GM12864 (cell line): ENCODE results near the gene DDOST.
"Not testable (repeated sequence)": the region's sequence is repeated elsewhere in the genome, so short reads cannot be mapped to it uniquely, and the experiment has no call there.

Experiments
- DNase-seq: peaks from one replicate; pipeline ENCODE4 v3.0.0-alpha.2; 2011; ENCODE audit warnings: low read depth
- H3K4me3 ChIP-seq: 2 replicates; pipeline ENCODE4 v1.5.1; 2011; ENCODE audit warnings: mild to moderate bottlenecking, low read depth, low read length, control low read depth
- CTCF ChIP-seq: IDR thresholded peaks from 2 replicates; pipeline ENCODE4 v1.5.1; 2011; ENCODE audit warnings: low read depth, mild to moderate bottlenecking, moderate library complexity, low read length, control low read depth, inconsistent platforms; ENCODE audit errors: missing control alignments

Gene DDOST

GRCh38 chr1:20684050-20684620 is 23.0 kb upstream of the DDOST start:
- no peak for DNase-seq
- H3K4me3 ChIP-seq = no peak overlapping the region
- no peak for TF ChIP-seq CTCF

GRCh38 chr1:20683614-20684013 is 22.4 kb upstream of the DDOST start:
- no peak for DNase-seq
- no peak for TF ChIP-seq CTCF
- no peak overlapping the region for H3K4me3 ChIP-seq

GRCh38 chr1:20682571-20683236 is 21.5 kb upstream of the DDOST start:
- TF ChIP-seq CTCF = no peak
- H3K4me3 ChIP-seq = no peak overlapping the region
- DNase-seq = no peak

GRCh38 chr1:20681999-20682398 is 20.8 kb upstream of the DDOST start:
- TF ChIP-seq CTCF = no peak
- no peak for DNase-seq
- H3K4me3 ChIP-seq = no peak overlapping the region

- no peak for TF ChIP-seq CTCF
- no peak for DNase-seq
- H3K4me3 ChIP-seq = no peak overlapping the region
These were observed 19.1 kb upstream of the DDOST start for GRCh38 chr1:20680269-20680668.

- H3K4me3 ChIP-seq = no peak overlapping the region; the same call in 1 of the 2 replicates
- TF ChIP-seq CTCF = no peak
These were observed 17.4 kb upstream of the DDOST start for GRCh38 chr1:20678599-20678998.

GRCh38 chr1:20673626-20674025 is 12.5 kb upstream of the DDOST start:
- not testable (repeated sequence) for DNase-seq, H3K4me3 ChIP-seq

More at GRCh38 chr1:20678599-20678998, 17.4 kb upstream of the DDOST start:
- DNase-seq = peak; percentile 68
